ENCODE data around the gene KIAA0825.

DNA sequence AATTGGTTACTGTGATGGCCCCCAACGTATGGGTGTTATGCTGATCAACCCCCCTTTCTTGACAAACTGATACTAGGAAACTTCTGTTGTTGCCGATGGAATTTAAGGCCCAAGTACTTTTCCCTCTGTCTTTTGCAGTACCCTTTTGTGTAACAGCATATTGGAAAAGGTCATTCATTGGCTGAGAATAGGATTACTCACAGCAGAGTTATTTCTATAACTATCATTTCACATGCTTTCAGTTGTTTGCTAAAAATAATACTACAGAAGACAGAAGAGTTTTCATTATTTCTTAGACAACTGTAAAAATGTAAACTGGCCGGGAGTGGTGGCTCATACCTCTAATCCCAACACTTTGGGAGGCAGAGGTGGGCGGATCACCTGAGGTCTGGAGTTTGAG lies 329.5 kb downstream of the KIAA0825 start:
- TF ChIP-seq, protein P1, sequence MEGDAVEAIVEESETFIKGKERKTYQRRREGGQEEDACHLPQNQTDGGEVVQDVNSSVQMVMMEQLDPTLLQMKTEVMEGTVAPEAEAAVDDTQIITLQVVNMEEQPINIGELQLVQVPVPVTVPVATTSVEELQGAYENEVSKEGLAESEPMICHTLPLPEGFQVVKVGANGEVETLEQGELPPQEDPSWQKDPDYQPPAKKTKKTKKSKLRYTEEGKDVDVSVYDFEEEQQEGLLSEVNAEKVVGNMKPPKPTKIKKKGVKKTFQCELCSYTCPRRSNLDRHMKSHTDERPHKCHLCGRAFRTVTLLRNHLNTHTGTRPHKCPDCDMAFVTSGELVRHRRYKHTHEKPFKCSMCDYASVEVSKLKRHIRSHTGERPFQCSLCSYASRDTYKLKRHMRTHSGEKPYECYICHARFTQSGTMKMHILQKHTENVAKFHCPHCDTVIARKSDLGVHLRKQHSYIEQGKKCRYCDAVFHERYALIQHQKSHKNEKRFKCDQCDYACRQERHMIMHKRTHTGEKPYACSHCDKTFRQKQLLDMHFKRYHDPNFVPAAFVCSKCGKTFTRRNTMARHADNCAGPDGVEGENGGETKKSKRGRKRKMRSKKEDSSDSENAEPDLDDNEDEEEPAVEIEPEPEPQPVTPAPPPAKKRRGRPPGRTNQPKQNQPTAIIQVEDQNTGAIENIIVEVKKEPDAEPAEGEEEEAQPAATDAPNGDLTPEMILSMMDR (IDR thresholded peaks at IDR 0.05): no peak
- no peak for TF ChIP-seq POLR2AphosphoS5 (IDR thresholded peaks at IDR 0.05; ENCODE audit: low read depth, low read length)
- no peak for TF ChIP-seq SIN3A (IDR thresholded peaks at IDR 0.05; ENCODE audit: borderline replicate concordance, insufficient read depth, low read depth, low read length)

Measured in Panc1 (cell line).